Mesenteric fat pad (tissue), 1 donor: ENCODE results near the gene CREB3. TPM values are rescaled to one million over a fixed set of nuclear protein-coding genes. Genes with fewer than 3 reads are reported as not detected.

Experiments
- DNase-seq: peaks from one replicate; pipeline ENCODE4 v3.0.0-alpha.2; 2020; ENCODE audit warnings: low spot score
- total RNA-seq: library from RNA; stranded (reverse); fragmentation: NEBNext Ultra II Directional; extraction: Animal tissue kit (Norgen Biotek cat#: 25700); gene quantifications from one replicate; pipeline ENCODE4 v1.2.1, GENCODE V29; 2021
- donor health status: DM: yes; HTN: yes; CAD: no.

The CREB3 gene
- total RNA-seq, 1 donor from 2014 or later, result 42.5 TPM

DNA sequence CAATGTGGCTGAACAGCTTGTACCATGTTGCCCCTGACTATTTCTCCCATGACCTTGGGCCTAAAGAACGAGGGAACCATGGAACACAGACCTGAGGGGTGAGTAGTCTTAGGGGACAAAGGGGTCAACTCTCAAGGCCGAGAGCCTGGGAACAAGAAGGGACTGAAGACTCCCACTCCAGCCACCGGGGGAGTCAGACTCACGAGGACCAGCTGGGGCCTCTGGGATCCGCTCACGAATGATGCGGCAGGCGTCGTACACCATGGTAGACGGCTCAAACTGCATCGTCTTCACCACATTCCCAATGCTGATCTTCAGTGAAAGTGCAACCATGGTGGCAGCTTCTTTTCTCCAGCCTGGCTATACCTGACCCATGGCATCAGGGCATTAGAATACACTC is 7.1 kb upstream of the CREB3 start:
- DNase-seq, result peak; percentile 41

GRCh38 chr9:35726931-35727330 is 5.5 kb upstream of the CREB3 start:
- no peak for DNase-seq

- no peak for DNase-seq
Measured at GRCh38 chr9:35727676-35728040, 4.8 kb upstream of the CREB3 start.

DNA sequence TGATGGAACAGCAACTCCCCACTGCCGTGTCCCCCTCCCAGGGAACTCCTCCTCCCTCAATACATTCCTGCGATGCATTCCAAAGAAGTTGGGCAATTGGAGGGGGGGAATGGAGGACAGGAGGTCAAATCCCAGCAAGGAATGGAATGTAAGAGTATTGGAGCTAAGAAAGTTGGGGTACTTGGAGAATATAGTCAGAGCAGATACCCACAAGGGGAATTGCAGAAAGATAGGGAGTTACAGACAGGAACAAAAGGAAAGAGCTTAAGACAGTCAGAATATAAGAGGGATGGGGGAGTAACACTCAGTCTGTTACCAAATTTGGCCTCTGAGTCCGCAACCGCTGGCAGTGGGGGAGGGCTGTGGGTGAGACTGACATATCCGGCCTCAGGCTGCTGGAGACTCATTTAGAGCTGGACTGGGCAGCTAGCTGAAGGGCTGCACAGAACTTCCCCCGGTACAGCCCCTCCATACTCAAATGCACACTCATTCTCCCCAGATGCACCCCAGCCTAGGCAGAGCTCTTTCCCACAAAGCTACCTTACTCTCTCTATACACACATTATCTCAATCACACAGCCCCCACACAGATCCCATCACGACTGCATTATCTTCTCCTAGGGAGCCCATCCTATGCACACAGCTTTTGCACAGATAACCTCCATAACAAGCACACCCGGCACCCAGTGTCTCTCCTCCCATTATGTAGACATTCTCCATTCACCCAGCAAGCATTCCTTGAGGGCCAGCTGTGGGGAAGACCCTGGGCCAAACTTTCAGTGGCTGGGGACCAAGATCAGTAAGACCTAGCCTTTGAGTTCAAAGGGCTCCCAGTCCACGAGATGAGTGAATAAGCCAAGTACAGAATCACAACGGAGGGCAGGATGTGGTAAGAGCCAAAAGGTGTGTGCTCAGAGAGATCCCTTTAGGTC is 4.2 kb upstream of the CREB3 start:
- DNase-seq, result no peak

DNA sequence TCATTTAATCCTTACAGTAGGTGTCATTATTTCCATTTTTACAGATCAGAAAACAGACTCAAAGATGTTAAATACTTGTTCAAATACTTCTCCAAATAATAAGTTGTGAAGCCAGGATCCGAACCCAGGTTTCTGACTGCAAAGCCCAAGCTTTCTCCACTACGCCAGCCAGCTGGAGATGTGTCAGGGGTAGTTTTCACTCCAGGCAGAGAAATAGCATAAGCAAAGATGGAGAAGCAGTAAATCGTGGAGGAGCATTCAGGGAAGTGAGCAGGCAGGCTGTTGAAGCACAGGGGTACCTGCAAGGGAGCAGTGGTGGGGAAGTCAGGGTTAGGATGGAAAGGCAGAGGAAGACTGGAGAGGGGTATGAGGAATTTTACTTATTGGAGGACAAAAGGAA is 3.4 kb upstream of the CREB3 start:
- no peak for DNase-seq

GRCh38 chr9:35729700-35730485 is 2.6 kb upstream of the CREB3 start:
- DNase-seq, result no peak

GRCh38 chr9:35730486-35730854 is 2.0 kb upstream of the CREB3 start:
- DNase-seq, result no peak

GRCh38 chr9:35731415-35732184 is 866 bp upstream of the CREB3 start:
- no peak for DNase-seq

- DNase-seq, result no peak
Measured at GRCh38 chr9:35732800-35733541, 505 bp downstream of the CREB3 start.

DNA sequence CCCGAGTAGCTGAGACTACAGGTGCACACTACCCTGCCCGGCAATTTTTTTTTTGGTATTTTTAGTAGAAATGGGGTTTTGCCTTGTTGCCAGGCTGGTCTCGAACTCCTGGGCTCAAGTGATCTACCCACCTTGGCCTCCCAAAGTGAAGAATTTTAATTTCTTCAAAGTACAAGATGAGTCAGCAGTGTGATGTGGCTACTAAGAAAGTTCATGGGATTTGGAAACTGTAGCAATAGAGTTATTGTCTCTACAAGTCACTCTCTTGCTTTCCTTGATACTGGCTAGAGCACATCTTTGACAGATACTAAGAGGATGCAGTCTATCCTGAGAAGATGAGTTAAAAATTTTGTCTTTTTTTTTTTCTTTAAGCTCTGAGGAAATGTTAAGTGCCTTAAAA is 1.6 kb downstream of the CREB3 start:
- DNase-seq, result no peak

DNA sequence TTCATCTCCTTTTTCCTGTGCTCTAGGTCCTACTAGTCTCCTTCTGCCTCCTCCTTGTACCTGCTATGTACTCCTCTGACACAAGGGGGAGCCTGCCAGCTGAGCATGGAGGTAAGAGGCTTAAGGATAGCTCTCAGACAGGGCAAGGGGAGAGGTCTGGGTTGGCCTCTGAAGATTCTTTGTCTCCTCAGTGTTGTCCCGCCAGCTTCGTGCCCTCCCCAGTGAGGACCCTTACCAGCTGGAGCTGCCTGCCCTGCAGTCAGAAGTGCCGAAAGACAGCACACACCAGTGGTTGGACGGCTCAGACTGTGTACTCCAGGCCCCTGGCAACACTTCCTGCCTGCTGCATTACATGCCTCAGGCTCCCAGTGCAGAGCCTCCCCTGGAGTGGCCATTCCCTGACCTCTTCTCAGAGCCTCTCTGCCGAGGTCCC is 3.8 kb downstream of the CREB3 start:
- no peak for DNase-seq

GRCh38 chr9:35737143-35737542 is 4.7 kb downstream of the CREB3 start:
- DNase-seq, result no peak

GRCh38 chr9:35738186-35738585 is 5.7 kb downstream of the CREB3 start:
- DNase-seq, result no peak

- DNase-seq, result no peak
Measured at GRCh38 chr9:35738924-35739323, 6.5 kb downstream of the CREB3 start.

DNA sequence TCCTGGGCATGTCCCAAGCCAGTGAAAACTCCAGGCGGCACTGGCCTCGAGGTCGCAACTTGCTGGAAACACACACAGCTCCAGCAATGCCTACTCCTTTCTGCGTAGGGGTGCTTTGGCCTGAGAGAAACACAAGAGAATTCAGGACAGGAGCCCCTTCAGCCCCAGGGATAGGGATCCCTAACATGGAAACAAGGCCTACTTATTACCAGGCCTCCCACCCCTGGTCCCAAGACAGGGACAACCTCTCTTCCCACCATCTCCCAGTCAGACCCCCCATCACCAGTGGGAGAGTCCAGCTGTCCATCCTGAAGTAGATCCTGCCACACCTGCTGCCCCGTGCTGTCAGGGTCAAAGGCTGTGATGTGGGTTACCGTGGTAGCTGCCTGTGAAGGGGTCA is 7.8 kb downstream of the CREB3 start:
- no peak for DNase-seq

DNA sequence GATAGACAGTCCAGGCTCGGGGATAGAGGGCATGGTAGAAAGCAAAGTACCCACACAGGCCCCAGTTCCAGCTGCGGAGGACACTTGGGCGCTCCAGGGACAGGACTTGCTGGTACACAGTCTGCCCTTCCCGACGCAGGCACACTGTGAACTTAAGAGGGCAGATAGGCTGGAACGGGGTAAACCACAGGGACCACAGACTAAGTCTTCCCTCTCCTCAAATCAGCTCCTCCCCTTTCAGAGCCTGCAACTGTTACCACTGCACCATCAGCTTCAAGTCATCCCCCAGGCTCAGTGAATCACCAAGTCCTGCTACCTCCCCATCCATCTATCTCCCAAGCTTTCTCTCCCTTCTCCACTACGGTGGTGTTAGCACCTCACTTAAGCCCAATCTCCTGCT is 9.3 kb downstream of the CREB3 start:
- DNase-seq, result no peak

DNA sequence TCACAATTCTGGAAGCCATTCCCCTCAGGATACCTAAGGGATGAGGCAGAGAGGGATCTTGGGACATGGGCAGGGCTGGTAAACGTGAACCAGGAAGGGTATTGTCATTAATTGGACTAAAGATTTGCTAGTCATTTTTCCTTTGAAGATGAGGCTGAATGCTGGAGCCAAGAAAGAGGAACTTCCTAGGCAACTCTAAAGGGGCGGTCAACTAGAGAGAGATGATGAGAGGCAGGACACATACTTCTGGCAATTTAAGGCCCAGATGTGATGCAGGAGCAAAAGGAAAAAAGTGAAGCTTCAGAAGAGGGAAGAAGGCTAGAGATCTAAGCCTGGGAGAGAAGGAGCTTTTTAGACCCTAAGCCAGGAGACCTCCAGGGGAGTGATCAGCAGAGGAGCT is 11.0 kb downstream of the CREB3 start:
- no peak for DNase-seq

DNA sequence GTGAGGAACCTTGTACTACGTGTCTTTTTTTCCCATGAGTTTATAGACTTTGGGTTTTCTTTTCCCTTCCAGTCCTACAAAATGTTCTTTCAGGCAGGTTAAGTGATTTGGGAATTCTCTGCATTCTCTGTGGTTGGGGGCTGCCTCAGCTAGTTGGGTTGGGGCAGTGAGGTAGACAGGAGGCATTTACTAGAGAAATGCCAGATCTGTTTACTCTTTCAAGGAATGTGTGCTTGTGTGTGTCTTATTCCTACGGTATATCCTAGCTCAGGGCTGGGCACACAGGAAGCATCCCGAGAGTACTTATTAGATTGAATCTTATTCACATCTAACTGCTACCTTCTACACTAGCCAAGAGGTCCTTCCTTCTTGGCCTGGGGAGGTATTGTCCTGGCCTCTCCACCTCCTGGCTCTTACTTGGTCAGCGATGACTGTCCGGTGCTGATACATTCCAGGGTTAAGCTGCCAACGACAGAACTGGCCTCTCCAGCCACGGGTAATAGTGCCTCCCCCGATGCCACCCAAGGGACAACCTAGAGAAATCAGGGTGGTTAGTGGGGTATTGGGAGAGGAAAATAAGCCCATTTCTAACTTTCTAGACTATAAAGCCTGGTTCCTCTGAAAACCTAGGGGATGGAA is 11.5 kb downstream of the CREB3 start:
- no peak for DNase-seq

- DNase-seq, result no peak
Measured at GRCh38 chr9:35745569-35745968, 13.1 kb downstream of the CREB3 start.

- no peak for DNase-seq
Measured at GRCh38 chr9:35746583-35746982, 14.1 kb downstream of the CREB3 start.
